Ovary (tissue), 3 donors: Measurements from ENCODE around the gene SREBF1.

Experiments used
- EP300 ChIP-seq: sonication (generic); formaldehyde crosslinking; IDR thresholded peaks from one replicate; pipeline ENCODE4 v1.6.1; 2017; ENCODE audit warnings: antibody characterized with exemption
- POLR2A ChIP-seq: fragments of 450-650 bp; IDR thresholded peaks from one replicate; pipeline ENCODE4 v1.6.1; 2017; ENCODE audit warnings: antibody characterized with exemption, mild to moderate bottlenecking, moderate library complexity
- TF ChIP-seq, protein P1 (sequence below), 3 donors: fragments of 450-650 bp in 2 of 3; fragments of 200-600 bp in 1 of 3; IDR thresholded peaks; one replicate each; pipeline versions ENCODE4 v1.5.1 to v1.8.0; 2016 to 2022; ENCODE audit warnings: antibody characterized with exemption in 3 of 3, mild to moderate bottlenecking in 1 of 3
- donor health status: DM: no; HTN: no; CAD: no.

DNA sequence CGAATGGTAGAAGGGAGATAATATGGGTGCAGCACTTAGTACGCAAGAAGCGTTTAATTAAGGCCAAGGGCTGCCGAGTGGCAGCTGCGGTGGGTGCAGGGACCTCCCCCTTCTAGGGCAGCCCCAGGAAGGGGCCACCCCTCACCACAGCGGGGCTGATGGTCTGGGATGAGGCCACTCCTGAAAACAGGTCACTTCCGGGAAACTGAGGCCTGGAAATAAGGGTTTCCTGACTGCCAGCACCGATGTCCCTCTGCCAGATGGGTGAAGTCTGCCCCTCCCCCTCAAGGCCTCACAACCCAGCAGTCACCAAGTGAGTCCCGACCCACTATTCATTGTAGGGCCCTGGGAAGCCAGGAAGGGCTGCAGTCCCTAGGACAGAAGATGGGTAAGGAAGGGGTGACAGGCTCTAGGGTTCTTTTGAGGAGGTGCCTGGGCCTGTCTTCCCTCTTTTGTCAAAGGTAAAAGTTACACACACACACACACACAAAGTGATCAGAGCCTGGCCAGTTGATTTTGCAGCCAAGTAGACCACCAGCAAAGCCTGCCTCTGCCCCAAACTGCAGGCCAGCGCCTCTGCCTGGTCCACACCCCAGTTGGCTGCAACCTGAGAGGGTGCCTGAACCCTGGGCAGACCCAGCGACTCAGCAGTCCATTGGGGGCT, 12.5 kb downstream of the SREBF1 start:
- TF ChIP-seq, protein P1, sequence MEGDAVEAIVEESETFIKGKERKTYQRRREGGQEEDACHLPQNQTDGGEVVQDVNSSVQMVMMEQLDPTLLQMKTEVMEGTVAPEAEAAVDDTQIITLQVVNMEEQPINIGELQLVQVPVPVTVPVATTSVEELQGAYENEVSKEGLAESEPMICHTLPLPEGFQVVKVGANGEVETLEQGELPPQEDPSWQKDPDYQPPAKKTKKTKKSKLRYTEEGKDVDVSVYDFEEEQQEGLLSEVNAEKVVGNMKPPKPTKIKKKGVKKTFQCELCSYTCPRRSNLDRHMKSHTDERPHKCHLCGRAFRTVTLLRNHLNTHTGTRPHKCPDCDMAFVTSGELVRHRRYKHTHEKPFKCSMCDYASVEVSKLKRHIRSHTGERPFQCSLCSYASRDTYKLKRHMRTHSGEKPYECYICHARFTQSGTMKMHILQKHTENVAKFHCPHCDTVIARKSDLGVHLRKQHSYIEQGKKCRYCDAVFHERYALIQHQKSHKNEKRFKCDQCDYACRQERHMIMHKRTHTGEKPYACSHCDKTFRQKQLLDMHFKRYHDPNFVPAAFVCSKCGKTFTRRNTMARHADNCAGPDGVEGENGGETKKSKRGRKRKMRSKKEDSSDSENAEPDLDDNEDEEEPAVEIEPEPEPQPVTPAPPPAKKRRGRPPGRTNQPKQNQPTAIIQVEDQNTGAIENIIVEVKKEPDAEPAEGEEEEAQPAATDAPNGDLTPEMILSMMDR (IDR thresholded peaks at IDR 0.05) = no peak
- TF ChIP-seq POLR2A = no peak
- no peak for TF ChIP-seq EP300
